ENCODE measurements around the gene POU2F2.
A peak's percentile ranks its signal among the peaks of the same experiment; 100 is the strongest.

Gene POU2F2

GRCh38 chr19:42089191-42089750, 43.0 kb downstream of the POU2F2 start:
- H3K4me3 ChIP-seq (ENCODE audit: low read depth, low read length), result no peak overlapping the region
- TF ChIP-seq CTCF (IDR thresholded peaks at IDR 0.05; ENCODE audit: low read depth, low read length, missing control alignments), result no peak
- DNase-seq (ENCODE audit: low read depth), result no peak

- no peak overlapping the region for H3K4me3 ChIP-seq (ENCODE audit: low read depth, low read length)
- no peak for DNase-seq (ENCODE audit: low read depth)
- no peak for TF ChIP-seq CTCF (IDR thresholded peaks at IDR 0.05; ENCODE audit: low read depth, low read length, missing control alignments)
These were observed 43.6 kb downstream of the POU2F2 start for GRCh38 chr19:42088471-42089190.

GRCh38 chr19:42086770-42087550, 45.3 kb downstream of the POU2F2 start:
- no peak for TF ChIP-seq CTCF (IDR thresholded peaks at IDR 0.05; ENCODE audit: low read depth, low read length, missing control alignments)

GRCh38 chr19:42086188-42086736, 46.0 kb downstream of the POU2F2 start:
- DNase-seq (ENCODE audit: low read depth), result no peak
- no peak for TF ChIP-seq CTCF (IDR thresholded peaks at IDR 0.05; ENCODE audit: low read depth, low read length, missing control alignments)
- H3K4me3 ChIP-seq (ENCODE audit: low read depth, low read length), result no peak overlapping the region

More at GRCh38 chr19:42086770-42087550, 45.3 kb downstream of the POU2F2 start:
- no peak for DNase-seq (ENCODE audit: low read depth)
- no peak overlapping the region for H3K4me3 ChIP-seq (ENCODE audit: low read depth, low read length)

- TF ChIP-seq CTCF (IDR thresholded peaks at IDR 0.05; ENCODE audit: low read depth, low read length, missing control alignments), result no peak
- H3K4me3 ChIP-seq (ENCODE audit: low read depth, low read length), result no peak overlapping the region
- no peak for DNase-seq (ENCODE audit: low read depth)
These were observed 48.7 kb downstream of the POU2F2 start for GRCh38 chr19:42083537-42083936.

GRCh38 chr19:42081584-42082203, 50.6 kb downstream of the POU2F2 start:
- no peak for DNase-seq (ENCODE audit: low read depth)
- TF ChIP-seq CTCF (IDR thresholded peaks at IDR 0.05; ENCODE audit: low read depth, low read length, missing control alignments), result peak; percentile 81
- no peak overlapping the region for H3K4me3 ChIP-seq (ENCODE audit: low read depth, low read length)

All from GM12864 (cell line).